NCI-H128 (cell line): ENCODE measurements around the gene TNPO3.

Source experiments
- DNase-seq: peaks from one replicate; lab custom pipeline; 2025; ENCODE audit not compliant: unreplicated experiment; lab: John Stamatoyannopoulos, UW

TNPO3 gene

DNA sequence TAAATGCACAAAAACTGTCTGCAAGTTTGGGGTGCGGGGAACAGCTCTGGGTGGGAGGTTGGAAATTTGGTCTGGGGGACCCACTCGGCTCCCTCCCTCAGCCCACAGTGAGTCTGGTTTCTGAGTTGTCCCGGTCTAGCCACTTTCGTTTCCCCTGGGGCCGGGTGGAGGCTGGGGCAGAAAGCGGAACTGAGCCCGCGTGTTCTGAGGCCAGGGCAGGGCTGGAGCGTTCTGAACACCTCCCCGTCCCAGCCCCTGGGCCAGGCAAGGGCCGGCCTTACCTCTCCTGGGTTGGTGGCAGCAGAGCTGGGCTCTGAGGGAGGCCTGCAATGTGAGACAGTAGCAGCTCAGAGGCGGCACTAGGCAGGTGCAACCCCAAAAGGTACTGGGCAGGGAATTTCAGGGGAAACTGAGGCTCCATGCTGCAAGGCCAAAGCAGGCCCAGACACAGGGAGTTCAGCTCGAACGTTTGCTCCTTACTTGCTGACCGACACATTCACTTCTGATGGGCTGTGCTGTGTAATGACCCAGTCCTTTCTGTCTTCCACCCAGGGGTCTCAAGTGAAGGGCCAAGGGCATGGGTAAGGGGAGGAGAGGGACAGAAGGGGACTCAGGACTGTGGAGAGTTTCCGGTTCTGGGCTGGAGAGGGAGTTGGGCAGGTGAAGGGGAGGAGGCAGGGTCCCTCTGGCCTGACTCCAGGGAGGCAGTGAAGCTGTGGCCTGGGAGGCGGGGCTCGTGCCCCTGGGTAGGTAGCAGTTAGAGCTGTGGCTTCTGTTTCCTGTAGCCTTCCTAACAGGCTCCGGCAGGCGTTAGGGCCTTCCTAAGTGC lies 114.2 kb downstream of the TNPO3 start:
- no peak for DNase-seq

DNA sequence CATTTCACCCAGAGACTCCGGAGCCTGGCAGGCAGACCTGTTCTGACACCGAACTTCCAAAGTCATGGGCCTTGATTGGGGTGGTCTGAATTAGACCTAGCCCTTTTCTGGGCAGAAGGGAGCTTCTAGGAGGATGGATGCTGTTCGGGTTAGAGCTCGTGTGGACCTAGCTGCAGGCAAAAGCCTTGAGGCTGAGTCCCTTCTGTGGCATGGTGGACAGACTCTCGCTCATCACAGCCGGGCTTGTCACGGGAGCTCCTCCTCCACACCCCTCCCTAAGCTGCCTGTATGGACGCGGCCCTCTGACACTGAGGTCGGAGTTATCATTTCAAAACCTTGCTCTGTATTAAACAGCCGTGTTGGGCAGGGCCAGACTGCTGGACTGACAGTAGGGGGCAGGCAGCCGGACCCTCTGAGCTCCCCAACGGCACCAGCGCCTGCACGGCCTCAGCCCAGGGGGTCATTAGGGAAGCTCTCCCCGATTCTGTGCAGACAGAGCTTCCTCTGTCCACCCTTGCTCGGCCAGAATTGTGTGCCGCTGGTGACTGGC lies 115.0 kb downstream of the TNPO3 start:
- no peak for DNase-seq

DNA sequence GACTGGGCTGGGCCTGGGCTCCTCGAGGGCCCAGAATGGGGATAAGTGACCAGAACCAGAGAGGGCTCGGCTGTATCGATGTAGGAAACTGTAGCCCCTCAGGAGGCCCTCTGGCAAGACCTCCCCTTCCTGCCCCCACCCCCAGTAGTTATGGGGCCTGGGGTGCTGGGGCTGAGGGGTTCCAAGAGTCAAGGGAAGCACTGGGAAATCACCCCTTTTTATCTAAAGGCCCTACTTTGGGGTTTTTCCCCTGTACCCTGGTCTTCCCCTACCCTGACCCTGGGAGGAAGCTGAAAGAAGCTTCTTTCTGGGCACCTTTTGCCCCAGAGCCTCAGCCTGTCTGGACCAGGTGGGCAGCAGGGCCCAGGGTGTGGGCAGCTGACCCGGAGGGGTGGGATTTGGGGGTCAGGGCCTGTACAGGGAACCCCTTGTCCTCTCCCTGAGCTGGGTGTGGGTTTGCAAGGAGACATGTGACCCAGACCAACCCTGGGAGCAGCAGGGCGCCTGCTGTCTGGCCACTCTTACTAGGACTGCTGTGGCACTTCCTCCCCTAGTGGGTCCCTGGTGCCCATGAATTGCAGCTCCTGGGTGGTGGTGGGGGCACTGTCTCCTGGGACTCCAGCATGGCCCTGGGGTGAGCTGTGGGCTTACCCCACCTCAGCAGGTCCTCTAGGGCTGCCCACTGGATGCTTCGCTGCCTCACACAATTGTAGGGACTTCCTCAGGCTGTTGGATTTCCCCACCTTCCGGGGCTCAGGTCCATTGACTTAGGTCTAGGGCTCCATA lies 115.6 kb downstream of the TNPO3 start:
- no peak for DNase-seq

DNA sequence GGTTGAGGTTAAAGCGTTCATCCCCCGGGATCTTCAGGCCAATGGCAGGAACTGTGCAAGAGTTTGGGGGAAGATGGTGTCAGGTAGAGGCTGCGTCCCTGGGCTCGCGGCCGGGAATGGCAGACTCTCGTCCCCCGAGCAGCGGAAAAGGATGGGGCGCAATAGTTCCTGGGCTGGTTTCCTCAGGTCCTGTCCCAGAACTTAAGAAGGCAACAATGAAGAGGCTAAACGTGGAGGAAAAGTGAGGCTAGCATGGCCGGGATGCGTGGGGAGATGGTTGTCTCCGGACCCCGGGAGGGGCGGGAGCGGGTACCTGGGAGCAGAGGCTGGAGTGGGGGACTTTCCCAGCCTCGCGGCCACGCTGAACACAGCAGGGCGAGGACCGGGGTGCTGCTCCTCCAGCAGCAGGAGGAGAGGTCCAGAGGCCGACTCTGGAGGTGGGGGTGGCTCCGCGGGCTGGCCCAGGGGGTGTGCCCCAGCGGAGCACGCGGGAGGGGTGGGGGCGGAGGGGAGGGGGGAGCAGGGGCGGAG lies 116.3 kb downstream of the TNPO3 start:
- no peak for DNase-seq

DNA sequence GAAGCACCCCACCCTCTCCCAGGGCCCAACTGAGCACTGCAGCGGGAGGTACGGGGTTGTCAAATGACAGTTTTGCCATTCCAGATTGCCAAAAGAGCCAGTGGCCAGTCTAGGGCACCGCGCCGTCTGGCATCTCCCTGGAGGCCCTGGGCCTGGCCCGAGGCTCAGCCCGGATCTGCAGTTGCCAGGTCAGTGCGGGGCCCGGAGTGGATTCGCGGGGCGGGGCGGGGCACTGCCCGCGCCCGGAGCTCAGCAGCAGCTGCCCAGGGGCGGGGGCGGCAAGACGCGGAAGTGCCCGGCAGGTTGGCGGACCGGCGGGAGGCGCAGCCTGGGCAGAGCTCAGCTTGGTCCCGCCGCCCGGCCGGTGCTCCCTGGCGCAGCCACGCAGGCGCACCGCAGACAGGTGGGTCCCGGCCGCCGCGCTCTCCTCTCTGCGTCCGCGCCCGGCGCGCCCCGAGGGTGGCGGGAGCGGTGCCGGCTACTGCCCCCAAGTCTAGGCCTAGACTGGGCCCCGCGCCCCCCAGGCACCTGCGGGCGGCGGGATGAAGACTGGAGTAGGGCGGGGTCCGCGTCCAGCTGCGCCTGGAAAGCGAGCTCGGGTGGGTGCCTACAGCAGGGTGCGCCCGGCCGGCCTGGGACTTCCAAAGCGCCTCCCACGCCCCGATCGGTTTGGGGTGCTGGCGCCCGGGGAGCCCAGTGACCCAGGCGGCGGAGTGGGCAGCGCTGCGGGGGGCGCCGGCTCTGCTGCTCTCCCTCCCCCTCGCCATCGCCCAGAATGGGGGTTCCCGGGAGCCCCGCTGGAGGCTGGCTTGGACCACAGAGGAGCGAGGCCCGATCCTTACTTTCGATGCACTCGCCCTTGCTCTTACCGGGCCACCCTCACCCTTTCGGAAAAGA lies 117.0 kb downstream of the TNPO3 start, which contains the start of gene IRF5:
TSS of gene IRF5 (plus strand) at position 281 of the 897 bp plus-strand sequence. CDS start 4,155 bp downstream, outside the sequence.
- no peak for DNase-seq

DNA sequence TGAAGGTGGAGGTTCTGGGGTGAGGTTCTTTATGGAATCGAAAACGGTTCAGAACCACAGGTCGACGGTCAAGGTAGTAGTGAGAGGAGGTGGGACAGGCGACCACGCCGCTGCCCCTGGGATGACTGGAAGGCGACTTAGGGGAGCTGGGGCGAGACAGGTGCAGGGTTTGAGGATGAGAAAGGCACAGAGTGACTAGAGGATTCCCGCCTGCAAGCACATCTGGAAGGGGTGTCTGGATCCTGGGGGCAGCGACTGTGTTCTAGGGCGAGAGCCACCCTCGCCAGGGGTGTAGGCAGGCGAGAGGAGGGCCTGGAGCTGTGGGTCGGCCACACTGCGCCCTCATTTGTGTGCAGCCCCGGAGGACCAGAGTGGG lies 117.7 kb downstream of the TNPO3 start:
- no peak for DNase-seq

DNA sequence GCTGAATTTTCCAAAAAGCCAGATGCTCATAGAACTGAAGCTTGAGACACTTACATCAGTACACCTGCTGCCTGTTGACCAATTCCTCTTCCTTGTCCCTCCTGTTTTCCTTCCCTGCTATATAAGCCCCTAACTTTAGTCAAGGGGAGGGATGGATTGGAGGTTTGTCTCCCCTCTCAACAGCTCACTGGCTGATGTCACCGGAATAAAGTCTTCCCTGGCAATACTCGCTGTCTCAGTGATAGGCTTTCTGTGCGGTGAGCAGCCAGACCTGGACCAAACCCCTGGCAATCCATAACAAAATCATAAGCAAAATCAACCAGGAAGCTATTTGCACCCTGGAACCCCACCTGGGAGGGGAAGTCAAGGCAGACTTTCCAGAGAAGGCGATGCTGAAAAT lies 118.1 kb downstream of the TNPO3 start:
- no peak for DNase-seq

DNA sequence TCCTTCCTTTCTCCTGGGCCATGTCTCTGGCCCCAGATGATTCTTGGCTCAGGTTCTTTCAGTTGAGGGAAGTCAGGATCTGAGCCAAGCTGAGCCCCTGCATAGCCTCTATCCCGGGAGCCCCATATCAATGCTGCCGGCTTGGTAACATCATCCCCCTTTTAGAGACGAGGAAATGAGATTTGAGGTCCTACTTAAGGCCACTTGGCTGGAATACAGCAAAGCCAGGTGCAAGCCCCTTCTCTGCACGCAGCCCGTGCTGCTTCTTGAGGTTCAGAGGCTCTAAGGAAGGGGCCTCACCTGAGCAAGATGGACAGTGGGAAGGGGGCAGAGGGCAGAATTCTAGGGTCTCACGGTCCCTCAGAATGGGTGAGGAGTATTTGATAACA lies 119.6 kb downstream of the TNPO3 start:
- DNase-seq, result no peak

DNA sequence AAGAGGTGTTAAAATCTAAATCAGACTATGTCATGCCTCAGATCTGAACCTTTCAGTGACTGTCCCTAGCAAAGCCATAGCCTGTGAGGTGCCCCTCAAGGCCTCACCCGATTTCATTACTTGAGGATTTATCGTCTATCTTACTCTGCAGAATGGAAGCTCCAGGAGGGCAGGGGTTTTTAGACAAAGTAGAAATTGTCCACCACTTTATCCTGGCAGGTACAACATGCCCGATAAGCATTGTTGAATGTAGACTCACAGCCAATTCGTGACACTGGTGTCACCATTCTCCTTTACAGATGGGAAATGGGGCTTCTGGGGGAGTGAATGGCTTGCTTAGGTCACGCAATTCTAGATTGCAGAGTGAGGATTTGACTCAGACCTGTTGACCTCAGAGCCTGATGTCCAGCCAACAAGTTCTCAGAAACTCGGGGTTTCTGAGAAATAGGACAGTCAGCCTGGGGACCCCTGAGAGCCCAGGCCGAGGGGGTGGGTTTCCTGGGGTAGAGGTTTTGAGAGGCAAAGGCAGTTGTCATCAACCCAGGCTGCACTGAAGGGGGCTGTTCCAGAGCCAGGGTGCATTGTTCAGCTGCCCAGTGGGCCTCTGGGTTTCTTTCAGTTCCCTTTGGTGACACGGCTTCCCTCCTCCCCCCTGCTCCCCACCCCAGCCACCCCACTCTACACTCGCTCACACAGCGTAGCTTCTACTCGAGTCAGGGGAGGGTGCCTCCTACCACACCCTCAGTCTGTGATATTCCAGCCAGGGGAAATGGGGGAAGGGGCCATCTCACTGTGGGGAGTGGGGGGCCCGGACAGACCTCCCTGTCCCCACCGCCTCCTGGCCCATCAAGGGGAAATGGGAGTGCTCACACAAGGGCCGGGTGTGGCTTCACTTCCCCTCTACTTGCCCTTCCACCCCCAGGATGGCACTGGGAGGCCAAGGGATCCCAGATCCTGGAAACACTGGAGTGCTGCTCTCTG lies 120.3 kb downstream of the TNPO3 start:
- no peak for DNase-seq

DNA sequence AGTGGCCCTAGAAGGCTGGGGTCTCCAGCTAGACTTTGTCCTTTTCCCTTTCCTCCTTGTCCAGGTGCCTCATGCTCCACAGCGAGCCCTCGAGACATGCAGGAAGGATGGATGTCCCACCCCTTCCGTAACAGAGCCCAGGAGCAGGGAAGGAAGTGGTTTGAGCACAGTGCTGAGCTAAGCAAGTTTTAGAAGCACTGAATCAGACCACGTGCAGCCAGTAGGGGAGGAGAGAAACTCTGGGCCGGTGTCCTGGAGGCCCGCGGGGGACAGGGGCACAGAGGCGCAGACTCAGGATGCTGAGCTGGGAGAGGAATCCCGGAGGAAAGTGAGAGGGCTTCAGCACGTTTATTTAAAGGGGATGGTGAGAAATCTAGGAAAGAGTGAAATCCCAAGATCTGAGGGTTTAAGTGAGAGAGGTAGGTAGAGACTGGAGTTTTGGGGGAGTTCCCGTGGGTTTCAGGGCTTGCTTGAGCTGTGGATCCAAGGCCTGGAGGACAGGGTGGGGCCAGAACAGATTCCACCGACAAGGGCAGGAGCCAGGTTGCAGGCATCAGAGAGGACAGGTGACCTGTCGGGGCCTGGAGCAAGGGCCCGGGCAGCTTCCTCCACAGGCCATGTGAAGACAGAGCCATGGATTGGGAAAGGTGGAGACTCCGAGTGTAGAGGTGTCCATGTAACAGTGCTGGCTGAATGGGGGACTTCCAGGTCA lies 121.6 kb downstream of the TNPO3 start:
- DNase-seq, result no peak

DNA sequence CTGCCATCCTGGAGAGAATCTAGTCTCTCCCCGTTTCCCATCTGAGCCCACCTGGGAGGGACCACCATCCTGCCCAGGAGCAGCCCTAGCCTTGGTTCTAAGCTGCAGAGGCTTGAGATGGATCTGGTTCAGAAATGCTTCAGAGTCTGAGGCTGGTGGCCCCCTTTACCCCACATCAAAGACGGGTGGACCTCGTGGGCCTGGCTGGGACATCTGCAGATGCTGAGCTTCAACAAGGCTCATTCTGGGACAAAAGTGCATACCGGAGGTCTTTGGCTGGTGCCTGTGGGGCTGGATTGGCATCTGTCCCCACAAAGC lies 122.1 kb downstream of the TNPO3 start:
- no peak for DNase-seq

DNA sequence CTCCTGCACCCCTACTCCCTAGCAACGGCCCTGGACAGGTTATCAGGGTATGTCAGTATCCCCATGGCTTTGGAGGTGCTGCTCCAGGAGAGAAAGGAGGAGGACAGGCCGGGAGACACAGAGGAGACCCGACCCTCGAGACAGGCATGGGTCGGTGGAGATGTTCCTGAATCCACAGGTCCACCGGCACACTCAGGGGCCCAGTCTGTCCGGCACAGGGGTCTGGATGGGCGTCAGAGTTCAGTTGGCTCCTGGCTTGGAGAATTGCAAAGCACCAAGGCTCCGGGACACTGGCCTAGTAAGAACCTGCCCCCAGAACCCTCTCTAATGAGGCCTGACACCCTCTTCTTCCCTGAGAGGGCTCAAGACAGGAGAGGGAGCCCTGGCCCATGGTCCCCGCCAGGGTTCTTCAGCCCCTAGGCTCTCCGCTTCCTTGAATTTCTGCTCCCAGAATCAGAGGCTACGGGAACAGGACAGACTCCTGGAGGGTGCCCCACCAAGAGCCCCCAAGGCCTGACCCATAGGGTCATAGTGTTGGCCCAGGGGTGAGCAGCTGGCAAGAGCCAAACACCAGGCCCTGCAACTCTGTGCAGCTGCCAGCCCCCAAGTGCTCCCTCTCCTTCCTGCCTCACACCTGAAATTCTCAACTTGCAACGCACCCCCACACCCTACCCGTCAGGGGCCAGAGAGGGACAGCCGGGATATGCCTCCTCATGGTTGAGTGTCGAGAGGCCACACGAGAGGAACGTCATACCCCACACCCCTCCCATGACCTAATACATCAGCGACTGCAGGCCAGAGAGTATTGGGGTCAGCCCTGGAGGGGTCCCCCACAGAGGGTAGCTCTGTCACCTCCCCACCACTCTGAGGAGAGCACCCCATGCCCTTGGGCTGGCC lies 122.7 kb downstream of the TNPO3 start:
- no peak for DNase-seq

DNA sequence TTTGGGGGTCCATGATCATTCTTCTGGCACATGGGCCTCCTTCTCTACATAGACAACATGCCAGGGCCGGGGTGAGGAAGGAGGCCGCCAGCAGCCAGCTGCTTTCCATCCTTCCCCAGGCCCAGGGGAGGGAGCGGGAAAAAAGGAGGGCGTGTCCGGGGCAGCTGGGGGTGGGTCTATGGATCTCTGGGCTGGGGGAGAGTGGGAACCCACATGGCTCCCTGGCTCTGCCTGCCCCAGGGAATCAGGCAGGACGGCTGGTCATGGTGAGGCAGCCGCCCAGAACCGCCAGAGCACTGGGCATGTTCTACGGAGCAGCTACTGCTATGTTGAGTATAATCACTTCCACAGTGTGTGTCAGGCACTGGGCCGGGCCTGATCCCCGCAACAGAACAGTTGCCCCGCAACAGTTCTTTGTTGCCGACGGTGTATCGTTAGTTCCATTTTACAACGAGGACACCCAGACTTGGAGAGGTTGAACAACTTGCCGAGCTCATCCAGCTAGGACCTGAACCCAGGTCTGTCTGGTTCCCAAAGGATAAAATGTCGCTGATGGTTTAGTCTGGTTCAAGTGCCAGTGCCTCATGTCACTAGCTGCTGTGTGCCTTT lies 123.6 kb downstream of the TNPO3 start:
- DNase-seq, result no peak

DNA sequence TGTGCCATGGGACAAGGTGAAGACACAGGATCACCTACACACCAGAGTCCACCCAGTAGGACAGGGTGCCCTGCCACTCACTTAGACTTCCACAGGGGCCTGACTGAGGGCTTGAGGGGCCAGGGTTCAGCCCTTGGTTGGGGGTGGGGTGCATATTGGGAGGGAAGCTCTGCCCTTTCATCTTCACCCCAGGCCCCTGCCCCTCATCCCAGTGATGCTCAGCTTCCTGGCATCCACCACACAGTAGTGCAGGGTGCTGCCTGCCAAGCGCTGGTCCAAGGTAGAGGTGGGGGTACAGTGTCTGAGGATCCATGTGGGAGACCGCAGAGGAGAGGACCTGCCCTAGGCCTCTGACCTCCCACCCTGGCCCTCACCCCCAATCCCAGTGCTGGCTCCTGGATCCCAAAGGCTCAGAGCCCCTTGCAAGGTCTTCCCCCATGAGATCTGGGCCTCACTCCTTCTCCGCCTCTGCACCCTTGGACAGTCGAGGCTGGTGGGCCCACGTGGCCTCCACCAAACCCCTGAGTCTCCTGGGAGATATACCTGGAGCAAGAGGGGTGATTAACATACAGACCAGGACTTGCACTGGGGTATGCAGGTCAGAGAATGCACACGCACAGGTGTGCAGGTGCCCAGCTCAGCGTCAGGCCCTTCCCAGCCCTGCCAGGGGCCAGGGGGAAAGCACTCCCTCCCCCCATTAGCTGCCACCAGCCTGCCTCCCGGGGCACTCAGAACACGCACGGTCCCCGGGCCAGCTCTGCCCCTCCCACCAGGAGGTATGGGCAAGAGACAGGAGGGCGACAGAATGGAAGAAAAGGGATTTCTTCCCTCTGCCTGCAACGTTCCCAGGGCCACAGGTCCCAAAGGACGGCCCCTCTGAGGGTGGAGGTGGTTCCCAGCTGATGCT lies 125.8 kb downstream of the TNPO3 start:
- no peak for DNase-seq

DNA sequence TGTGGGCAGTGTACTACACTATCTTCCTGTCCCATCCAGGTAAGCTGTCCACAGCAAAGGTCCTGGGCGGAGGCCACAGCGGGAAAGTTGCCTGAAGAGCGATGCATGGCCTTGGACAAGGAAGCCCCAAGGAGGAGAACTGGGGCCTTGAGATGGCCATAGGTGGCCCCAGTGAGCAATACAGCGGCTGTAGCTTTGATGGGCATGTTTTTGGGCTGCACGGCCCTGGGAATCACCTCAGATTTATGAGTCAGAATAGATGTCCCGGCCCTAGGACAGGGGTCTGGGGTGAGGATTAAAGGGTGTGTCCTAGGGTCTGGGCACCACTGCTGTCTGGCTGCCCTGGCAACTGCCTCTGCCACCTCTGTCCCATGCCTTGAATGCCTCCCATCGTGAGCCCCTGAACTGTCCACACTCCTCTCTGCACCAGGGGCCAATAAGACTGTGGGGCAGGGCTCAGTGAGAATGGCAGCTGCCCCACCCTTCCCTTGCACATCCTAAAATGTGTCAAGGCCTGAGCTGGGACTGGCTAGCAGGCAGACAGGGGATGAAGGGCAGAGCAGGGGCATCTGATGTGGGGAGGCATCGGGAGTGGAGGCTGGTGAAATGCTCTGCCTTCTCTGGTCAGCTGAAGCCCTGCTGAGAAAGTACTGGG lies 126.6 kb downstream of the TNPO3 start:
- DNase-seq, result no peak
